Gastrocnemius medialis (tissue), 4 donors: ENCODE measurements around the gene CHKA.
A peak's percentile ranks its signal among the peaks of the same experiment; 100 is the strongest.

Source experiments
- POLR2A ChIP-seq, 2 donors: fragments of 450-650 bp; IDR thresholded peaks; one replicate each; pipeline ENCODE4 v1.6.1; 2017; ENCODE audit warnings: antibody characterized with exemption in 2 of 2, mild to moderate bottlenecking in 2 of 2, moderate library complexity in 2 of 2
- TF ChIP-seq, protein P1 (sequence below), 5 experiments: fragments of 450-650 bp in 3 of 5; fragments of 200-600 bp in 2 of 5; sonication (generic) in 2 of 5; IDR thresholded peaks in 4 of 5; conservative IDR thresholded peaks in 1 of 5; 1 replicate in 4 of 5; 2 replicates in 1 of 5; pipeline ENCODE4 v1.5.1; 2016 to 2019; ENCODE audit warnings: antibody characterized with exemption in 5 of 5, mild to moderate bottlenecking in 3 of 5, moderate library complexity in 3 of 5

DNA sequence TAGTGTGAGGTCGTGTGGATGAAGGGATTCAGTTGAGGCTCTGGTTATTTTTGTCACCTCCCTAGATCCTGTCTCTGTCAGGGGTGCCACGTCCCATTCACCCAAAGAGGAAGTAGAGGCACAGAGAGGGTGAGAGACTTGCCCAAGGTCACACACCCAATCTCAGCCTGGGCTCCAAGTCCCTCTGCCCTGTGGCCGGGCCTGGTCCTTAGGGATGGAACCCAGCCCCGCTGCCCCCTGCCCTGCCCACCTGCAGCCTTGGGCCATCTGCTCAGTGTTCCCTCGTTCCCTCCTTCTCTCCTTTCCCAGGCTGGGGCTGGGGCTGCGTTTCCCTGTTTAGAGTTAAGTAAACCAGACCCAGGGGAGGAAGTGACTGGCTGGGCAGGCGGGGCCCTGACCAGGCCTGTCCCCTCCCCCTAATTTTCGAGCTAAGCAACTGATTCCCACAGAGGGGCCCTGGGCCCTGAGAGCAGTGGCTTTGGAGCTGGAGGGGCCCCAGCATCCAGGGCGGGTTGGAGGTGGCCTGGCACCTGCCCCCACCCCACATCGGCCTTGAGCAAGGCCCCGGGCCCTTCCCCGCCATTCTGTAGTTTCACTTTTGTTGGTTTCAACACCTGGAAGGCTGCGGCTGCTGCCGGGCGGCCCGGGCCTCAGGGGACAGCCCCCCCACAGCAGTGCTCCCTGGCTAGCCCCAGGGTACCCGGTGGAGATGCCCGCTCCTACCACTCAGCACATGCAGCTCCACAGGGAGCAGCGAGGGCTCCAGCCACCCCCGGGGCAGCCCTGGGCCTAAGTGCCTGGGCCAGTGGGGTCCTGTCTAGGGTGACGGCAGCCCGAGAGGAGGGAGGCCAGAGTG lies 80.9 kb downstream of the CHKA start:
- TF ChIP-seq, protein P1, sequence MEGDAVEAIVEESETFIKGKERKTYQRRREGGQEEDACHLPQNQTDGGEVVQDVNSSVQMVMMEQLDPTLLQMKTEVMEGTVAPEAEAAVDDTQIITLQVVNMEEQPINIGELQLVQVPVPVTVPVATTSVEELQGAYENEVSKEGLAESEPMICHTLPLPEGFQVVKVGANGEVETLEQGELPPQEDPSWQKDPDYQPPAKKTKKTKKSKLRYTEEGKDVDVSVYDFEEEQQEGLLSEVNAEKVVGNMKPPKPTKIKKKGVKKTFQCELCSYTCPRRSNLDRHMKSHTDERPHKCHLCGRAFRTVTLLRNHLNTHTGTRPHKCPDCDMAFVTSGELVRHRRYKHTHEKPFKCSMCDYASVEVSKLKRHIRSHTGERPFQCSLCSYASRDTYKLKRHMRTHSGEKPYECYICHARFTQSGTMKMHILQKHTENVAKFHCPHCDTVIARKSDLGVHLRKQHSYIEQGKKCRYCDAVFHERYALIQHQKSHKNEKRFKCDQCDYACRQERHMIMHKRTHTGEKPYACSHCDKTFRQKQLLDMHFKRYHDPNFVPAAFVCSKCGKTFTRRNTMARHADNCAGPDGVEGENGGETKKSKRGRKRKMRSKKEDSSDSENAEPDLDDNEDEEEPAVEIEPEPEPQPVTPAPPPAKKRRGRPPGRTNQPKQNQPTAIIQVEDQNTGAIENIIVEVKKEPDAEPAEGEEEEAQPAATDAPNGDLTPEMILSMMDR (IDR thresholded peaks at IDR 0.05 in 4 of 5, conservative IDR thresholded peaks at IDR 0.05 in 1 of 5), result no peak
- peak in 1 of 2 donors; percentile 41 for TF ChIP-seq POLR2A (IDR thresholded peaks at IDR 0.05)
